ENCODE data around the gene MLF2. TPM values are rescaled to one million over a fixed set of nuclear protein-coding genes. Genes with fewer than 3 reads are reported as not detected.

Gene MLF2
- total and polyA plus RNA-seq, 9 of the 15 experiments (the other 6 are each of a cell fraction or from before 2014, with no cell fraction given): 11.4 to 190 (median 139) TPM

DNA sequence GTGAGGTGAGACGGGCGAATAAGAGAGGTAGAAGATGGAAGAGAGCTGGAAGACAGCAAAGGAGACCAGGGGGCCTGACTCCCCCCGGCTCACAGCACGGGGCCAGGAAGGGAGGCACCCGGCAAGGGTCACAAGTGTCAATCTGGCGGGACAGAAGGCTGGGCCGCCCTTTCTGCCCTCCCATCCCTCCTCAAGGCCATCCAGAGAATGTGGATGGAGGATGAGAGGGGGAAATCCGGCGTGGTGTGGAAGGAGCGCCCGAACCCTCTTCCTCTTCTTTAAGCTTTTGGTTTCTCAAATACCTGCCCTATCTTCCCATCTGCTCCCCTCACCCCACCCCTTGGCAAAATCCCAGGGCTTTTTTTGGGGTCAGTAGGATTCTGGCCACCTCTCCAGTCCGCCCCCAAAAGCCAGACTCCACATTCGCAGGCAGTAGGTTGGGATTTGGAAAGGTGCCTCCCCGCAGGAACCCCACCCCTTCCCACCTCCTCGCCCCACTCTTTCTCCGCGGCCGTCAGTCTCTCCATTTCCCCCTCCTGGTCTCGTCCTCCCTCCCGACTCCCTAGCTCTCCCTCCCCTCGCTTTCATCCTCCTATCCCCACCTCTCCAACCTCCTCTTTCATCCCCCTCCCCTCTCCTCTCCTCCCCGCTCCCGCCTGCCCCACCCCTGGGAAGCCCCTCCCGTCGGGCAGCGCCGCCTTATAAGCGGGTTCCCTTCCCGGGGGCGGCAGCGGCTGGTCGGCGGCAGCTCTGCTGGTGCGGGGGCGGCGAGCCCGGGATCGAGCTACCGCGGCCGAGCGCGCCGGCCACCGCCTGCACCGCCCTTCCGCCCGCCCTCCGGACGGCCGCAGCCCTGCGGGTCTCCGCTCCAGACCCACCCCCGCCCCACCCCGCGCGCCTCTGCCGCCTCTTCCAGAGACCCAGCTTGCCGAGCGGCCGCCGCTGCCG is 13.0 kb upstream of the MLF2 start, which contains the start of gene PTMS (continued):
- TF ChIP-seq RNF219 (CRISPR knock-in tag; IDR thresholded peaks at IDR 0.05): no peak
- TF ChIP-seq SIN3A (IDR thresholded peaks at IDR 0.05; ENCODE audit: borderline replicate concordance in 2 of 2, control insufficient read depth in 1 of 2, low read depth in 2 of 2, low read length in 2 of 2): 0 out of 4 replicates have a peak, but pooled peaks of 1 of the 2 experiments have one; percentile 33
- no peak for TF ChIP-seq TFAM (CRISPR knock-in tag; conservative IDR thresholded peaks at IDR 0.05)
- no peak for TF ChIP-seq GABPB2 (CRISPR knock-in tag; conservative IDR thresholded peaks at IDR 0.05)
- TF ChIP-seq, protein P1, sequence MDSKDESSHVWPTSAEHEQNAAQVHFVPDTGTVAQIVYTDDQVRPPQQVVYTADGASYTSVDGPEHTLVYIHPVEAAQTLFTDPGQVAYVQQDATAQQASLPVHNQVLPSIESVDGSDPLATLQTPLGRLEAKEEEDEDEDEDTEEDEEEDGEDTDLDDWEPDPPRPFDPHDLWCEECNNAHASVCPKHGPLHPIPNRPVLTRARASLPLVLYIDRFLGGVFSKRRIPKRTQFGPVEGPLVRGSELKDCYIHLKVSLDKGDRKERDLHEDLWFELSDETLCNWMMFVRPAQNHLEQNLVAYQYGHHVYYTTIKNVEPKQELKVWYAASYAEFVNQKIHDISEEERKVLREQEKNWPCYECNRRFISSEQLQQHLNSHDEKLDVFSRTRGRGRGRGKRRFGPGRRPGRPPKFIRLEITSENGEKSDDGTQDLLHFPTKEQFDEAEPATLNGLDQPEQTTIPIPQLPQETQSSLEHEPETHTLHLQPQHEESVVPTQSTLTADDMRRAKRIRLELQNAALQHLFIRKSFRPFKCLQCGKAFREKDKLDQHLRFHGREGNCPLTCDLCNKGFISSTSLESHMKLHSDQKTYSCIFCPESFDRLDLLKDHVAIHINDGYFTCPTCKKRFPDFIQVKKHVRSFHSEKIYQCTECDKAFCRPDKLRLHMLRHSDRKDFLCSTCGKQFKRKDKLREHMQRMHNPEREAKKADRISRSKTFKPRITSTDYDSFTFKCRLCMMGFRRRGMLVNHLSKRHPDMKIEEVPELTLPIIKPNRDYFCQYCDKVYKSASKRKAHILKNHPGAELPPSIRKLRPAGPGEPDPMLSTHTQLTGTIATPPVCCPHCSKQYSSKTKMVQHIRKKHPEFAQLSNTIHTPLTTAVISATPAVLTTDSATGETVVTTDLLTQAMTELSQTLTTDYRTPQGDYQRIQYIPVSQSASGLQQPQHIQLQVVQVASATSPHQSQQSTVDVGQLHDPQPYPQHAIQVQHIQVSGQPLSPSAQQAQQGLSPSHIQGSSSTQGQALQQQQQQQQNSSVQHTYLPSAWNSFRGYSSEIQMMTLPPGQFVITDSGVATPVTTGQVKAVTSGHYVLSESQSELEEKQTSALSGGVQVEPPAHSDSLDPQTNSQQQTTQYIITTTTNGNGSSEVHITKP (IDR thresholded peaks at IDR 0.05; ENCODE audit: partially characterized antibody): peak; percentile 66
- TF ChIP-seq, protein P2, sequence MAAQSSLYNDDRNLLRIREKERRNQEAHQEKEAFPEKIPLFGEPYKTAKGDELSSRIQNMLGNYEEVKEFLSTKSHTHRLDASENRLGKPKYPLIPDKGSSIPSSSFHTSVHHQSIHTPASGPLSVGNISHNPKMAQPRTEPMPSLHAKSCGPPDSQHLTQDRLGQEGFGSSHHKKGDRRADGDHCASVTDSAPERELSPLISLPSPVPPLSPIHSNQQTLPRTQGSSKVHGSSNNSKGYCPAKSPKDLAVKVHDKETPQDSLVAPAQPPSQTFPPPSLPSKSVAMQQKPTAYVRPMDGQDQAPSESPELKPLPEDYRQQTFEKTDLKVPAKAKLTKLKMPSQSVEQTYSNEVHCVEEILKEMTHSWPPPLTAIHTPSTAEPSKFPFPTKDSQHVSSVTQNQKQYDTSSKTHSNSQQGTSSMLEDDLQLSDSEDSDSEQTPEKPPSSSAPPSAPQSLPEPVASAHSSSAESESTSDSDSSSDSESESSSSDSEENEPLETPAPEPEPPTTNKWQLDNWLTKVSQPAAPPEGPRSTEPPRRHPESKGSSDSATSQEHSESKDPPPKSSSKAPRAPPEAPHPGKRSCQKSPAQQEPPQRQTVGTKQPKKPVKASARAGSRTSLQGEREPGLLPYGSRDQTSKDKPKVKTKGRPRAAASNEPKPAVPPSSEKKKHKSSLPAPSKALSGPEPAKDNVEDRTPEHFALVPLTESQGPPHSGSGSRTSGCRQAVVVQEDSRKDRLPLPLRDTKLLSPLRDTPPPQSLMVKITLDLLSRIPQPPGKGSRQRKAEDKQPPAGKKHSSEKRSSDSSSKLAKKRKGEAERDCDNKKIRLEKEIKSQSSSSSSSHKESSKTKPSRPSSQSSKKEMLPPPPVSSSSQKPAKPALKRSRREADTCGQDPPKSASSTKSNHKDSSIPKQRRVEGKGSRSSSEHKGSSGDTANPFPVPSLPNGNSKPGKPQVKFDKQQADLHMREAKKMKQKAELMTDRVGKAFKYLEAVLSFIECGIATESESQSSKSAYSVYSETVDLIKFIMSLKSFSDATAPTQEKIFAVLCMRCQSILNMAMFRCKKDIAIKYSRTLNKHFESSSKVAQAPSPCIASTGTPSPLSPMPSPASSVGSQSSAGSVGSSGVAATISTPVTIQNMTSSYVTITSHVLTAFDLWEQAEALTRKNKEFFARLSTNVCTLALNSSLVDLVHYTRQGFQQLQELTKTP (IDR thresholded peaks at IDR 0.05; ENCODE audit: low read depth in 1 of 2, partially characterized antibody in 2 of 2): no peak
- TF ChIP-seq NCOA6 (IDR thresholded peaks at IDR 0.05): no peak
- no peak for TF ChIP-seq FOXJ2 (tag; IDR thresholded peaks at IDR 0.05)
- peak in 1 of 2 experiments; percentile 4; a peak in 2 of 4 replicates for TF ChIP-seq RCOR1 (IDR thresholded peaks at IDR 0.05; ENCODE audit: borderline replicate concordance in 1 of 2, low read depth in 2 of 2, low read length in 2 of 2)
- no peak for TF ChIP-seq KLF16 (IDR thresholded peaks at IDR 0.05)
- TF ChIP-seq THRAP3 (IDR thresholded peaks at IDR 0.05; ENCODE audit: borderline replicate concordance): no peak
- TF ChIP-seq KHSRP (IDR thresholded peaks at IDR 0.05): no peak
- TF ChIP-seq EWSR1 (IDR thresholded peaks at IDR 0.05; ENCODE audit: borderline replicate concordance, low read depth, partially characterized antibody): no peak
- TF ChIP-seq CCNT2 (IDR thresholded peaks at IDR 0.05; ENCODE audit: borderline replicate concordance, extremely low read depth, insufficient read length, low read depth, low read length): peak; percentile 31
- TF ChIP-seq MYC (IDR thresholded peaks at IDR 0.05; ENCODE audit: low read depth, low read length): peak; percentile 1; the same call in 1 of the 2 replicates
- TF ChIP-seq MYC (CRISPR knock-in tag; IDR thresholded peaks at IDR 0.05; ENCODE audit: borderline replicate concordance, low read depth): no peak

Data from K562 (cell line).